ENCODE data around the gene OR10A6. TPM values are rescaled to one million over a fixed set of nuclear protein-coding genes. Genes with fewer than 3 reads are reported as not detected.

The OR10A6 gene
- total and polyA plus RNA-seq, 2 experiments from 2014 or later: 0.23 TPM; not detected in 1

- peak within 1 kb of the TSS; percentile 27; the same call in 1 of the 2 replicates for H3K27ac ChIP-seq (ENCODE audit: low read depth)
- peaks cover 7% of the 10 kb centered on the region for H3K9me3 Mint-ChIP-seq
- H3K4me2 ChIP-seq: no peak within 1 kb of the TSS
- H2AFZ ChIP-seq: no peak within 1 kb of the TSS
- H3F3A ChIP-seq (replicated peaks; ENCODE audit: low read depth): no peaks in the 10 kb centered on the region; the same call in 1 of the 2 replicates
- H3K79me2 ChIP-seq (replicated peaks; ENCODE audit: insufficient read depth): peaks cover 17% of the 10 kb centered on the region
- no peaks in the 10 kb centered on the region for H3K27me3 ChIP-seq (ENCODE audit: insufficient read depth)
- no peak for TF ChIP-seq EZH2phosphoT487 (IDR thresholded peaks at IDR 0.05; ENCODE audit: unreplicated experiment)
- TF ChIP-seq ZNF331 (CRISPR knock-in tag; IDR thresholded peaks at IDR 0.05; ENCODE audit: low read depth): no peak
- TF ChIP-seq, protein P1, sequence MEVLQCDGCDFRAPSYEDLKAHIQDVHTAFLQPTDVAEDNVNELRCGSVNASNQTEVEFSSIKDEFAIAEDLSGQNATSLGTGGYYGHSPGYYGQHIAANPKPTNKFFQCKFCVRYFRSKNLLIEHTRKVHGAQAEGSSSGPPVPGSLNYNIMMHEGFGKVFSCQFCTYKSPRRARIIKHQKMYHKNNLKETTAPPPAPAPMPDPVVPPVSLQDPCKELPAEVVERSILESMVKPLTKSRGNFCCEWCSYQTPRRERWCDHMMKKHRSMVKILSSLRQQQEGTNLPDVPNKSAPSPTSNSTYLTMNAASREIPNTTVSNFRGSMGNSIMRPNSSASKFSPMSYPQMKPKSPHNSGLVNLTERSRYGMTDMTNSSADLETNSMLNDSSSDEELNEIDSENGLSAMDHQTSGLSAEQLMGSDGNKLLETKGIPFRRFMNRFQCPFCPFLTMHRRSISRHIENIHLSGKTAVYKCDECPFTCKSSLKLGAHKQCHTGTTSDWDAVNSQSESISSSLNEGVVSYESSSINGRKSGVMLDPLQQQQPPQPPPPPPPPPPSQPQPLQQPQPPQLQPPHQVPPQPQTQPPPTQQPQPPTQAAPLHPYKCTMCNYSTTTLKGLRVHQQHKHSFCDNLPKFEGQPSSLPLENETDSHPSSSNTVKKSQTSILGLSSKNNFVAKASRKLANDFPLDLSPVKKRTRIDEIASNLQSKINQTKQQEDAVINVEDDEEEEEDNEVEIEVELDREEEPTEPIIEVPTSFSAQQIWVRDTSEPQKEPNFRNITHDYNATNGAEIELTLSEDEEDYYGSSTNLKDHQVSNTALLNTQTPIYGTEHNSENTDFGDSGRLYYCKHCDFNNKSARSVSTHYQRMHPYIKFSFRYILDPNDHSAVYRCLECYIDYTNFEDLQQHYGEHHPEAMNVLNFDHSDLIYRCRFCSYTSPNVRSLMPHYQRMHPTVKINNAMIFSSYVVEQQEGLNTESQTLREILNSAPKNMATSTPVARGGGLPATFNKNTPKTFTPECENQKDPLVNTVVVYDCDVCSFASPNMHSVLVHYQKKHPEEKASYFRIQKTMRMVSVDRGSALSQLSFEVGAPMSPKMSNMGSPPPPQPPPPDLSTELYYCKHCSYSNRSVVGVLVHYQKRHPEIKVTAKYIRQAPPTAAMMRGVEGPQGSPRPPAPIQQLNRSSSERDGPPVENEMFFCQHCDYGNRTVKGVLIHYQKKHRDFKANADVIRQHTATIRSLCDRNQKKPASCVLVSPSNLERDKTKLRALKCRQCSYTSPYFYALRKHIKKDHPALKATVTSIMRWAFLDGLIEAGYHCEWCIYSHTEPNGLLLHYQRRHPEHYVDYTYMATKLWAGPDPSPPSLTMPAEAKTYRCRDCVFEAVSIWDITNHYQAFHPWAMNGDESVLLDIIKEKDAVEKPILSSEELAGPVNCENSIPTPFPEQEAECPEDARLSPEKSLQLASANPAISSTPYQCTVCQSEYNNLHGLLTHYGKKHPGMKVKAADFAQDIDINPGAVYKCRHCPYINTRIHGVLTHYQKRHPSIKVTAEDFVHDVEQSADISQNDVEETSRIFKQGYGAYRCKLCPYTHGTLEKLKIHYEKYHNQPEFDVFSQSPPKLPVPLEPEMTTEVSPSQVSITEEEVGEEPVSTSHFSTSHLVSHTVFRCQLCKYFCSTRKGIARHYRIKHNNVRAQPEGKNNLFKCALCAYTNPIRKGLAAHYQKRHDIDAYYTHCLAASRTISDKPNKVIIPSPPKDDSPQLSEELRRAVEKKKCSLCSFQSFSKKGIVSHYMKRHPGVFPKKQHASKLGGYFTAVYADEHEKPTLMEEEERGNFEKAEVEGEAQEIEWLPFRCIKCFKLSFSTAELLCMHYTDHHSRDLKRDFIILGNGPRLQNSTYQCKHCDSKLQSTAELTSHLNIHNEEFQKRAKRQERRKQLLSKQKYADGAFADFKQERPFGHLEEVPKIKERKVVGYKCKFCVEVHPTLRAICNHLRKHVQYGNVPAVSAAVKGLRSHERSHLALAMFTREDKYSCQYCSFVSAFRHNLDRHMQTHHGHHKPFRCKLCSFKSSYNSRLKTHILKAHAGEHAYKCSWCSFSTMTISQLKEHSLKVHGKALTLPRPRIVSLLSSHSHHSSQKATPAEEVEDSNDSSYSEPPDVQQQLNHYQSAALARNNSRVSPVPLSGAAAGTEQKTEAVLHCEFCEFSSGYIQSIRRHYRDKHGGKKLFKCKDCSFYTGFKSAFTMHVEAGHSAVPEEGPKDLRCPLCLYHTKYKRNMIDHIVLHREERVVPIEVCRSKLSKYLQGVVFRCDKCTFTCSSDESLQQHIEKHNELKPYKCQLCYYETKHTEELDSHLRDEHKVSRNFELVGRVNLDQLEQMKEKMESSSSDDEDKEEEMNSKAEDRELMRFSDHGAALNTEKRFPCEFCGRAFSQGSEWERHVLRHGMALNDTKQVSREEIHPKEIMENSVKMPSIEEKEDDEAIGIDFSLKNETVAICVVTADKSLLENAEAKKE (CRISPR knock-in tag; IDR thresholded peaks at IDR 0.05): no peak
- TF ChIP-seq ZNF114 (CRISPR knock-in tag; IDR thresholded peaks at IDR 0.05): no peak
- TF ChIP-seq, protein P2, sequence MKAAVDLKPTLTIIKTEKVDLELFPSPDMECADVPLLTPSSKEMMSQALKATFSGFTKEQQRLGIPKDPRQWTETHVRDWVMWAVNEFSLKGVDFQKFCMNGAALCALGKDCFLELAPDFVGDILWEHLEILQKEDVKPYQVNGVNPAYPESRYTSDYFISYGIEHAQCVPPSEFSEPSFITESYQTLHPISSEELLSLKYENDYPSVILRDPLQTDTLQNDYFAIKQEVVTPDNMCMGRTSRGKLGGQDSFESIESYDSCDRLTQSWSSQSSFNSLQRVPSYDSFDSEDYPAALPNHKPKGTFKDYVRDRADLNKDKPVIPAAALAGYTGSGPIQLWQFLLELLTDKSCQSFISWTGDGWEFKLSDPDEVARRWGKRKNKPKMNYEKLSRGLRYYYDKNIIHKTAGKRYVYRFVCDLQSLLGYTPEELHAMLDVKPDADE (IDR thresholded peaks at IDR 0.05): no peak
- no peak for TF ChIP-seq CTCF (conservative IDR thresholded peaks at IDR 0.05; ENCODE audit: low read depth in 2 of 2)
- no peak for TF ChIP-seq STAT1 (IDR thresholded peaks at IDR 0.05; ENCODE audit: unreplicated experiment)
- TF ChIP-seq EZH2 (IDR thresholded peaks at IDR 0.05; ENCODE audit: low read depth, unreplicated experiment): no peak
- TF ChIP-seq POLR2AphosphoS5 (IDR thresholded peaks at IDR 0.05; ENCODE audit: low read depth): no peak
- H3K4me1 Mint-ChIP-seq: peaks cover 38% of the 10 kb centered on the region
- no peak within 1 kb of the TSS for H3K27ac Mint-ChIP-seq
- peaks cover 8% of the 10 kb centered on the region for H3K9me2 ChIP-seq (ENCODE audit: insufficient read depth)
- DNase-seq (ENCODE audit: low spot score): no peak
- peaks cover 6% of the 10 kb centered on the region for H3K27me3 Mint-ChIP-seq (ENCODE audit: insufficient read depth, low read depth, poor library complexity)
- ATAC-seq: no peak
- no peaks in the 10 kb centered on the region for H4K20me1 ChIP-seq (replicated peaks; ENCODE audit: insufficient read depth)
- H3K4me3 Mint-ChIP-seq: no peak within 1 kb of the TSS
- peaks cover 32% of the 10 kb centered on the region for H3K4me1 ChIP-seq (ENCODE audit: insufficient read depth)
- H3K36me3 ChIP-seq (ENCODE audit: insufficient read depth): no peaks in the 10 kb centered on the region
- peaks cover 10% of the 10 kb centered on the region; the same call in 1 of the 3 replicates for H3K36me3 Mint-ChIP-seq (ENCODE audit: low read depth)
- no peak within 1 kb of the TSS for H3K4me3 ChIP-seq
Observed at GRCh38 chr11:7965386-7965785, 34.3 kb upstream of the OR10A6 start, which contains the start of gene NLRP10. NLRP10 (minus strand) TSS chr11:7965447; CDS start chr11:7963495, 1,952 bp downstream.
